HG03025 (cell line): ENCODE measurements around the gene DACT2.

Source experiments
- ATAC-seq: cut with Tn5 transposase; IDR thresholded peaks from one replicate; pipeline ENCODE4 v1.9.1; 2021; ENCODE audit warnings: mild to moderate bottlenecking, moderate library complexity; ENCODE audit not compliant: unreplicated experiment, low FRiP score

The DACT2 gene

DNA sequence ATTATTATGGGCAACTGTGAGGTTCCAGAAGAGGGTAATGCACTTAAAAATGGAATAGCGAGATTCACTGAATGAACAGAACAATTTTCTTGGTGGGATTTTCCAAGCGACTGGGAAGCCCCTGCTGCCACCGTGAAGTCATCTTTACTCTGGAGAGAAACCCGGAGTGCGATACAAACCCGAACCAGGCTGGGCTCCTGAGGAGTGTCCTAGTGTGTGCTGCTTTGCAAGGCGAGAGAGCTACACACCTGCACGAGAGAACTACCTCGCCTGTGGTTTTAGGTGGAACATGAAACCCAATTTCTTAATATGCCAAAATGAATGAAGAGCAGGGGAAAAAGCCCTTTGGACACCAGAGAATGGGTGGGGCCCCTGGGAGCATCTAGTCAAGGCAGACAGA is 33.5 kb upstream of the DACT2 start:
- ATAC-seq, result no peak

DNA sequence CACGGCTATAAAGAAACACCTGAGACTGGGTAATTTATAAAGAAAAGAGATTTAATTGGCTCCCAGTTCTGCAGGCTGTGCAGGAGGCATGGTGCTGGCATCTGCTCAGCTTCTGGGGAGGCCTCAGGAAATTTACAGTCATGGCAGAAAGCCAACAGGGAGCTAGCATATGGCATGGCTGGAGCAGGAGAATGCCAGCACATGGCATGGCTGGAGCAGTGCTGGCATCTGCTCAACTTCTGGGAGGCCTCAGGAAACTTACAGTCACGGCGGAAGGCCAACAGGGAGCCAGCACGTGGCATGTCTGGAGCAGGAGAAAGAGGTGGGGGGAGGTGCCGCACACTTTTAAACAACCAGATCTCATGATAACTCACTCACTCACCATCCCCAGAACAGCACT is 32.5 kb upstream of the DACT2 start:
- ATAC-seq, result no peak

DNA sequence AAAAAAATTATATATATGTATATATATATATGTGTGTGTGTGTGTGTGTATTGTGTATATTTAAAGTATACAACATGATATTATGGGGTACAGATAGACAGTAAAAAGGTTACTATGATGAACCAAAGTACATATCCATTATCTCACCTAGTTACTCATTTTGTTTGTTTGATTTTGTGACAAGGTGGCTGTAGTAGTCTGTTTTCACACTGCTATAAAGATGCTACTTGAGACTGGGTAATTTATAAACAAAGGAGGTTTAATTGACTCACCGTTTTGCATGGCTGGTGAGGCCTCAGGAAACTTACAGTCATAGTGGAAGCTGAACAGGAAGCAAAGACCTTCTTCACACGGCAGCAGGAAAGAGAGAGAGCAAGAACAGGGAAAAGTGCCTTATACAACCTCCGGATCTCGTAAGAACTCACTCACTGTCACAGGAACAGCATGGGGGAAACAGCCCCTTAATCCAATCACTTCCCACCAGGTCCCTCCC is 30.2 kb upstream of the DACT2 start:
- ATAC-seq, result no peak

DNA sequence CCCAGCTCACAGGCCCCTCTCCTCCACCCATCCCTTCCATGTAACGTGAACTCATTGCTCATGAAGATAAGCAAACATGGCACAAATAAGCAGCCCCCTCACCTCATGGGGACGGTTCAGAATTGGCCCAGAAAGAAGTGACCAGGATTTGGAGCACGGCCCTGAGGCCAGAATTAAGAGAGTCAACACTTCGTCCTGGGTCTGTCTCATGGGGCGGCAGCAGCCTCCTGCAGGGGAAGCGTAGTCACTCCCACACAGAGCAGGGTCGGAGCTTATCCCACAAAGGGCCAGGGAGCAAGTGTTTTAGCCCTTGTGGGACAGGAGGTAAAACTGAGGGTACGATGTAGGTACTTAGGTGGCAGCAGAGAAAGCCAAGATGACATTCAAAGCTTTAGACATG is 28.6 kb upstream of the DACT2 start:
- ATAC-seq, result no peak

DNA sequence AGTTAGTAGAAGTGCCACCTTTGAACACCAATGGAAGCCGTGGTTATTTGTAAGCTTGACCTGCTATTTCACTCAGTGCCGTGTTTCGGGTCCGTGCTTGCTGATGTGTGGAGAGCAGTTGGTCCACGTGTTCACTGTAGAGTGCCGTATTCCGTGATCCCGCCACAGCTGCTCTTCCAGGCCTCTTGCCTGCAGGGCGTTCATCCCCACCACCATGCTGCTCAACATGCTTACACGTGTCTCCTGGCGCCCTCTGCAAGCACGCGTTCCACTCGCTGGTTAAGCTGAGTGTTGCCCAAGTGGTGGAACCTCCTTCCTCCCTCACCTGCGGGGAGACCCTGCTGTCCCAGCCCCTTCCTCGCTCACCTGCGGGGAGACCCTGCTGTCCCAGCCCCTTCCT is 28.0 kb upstream of the DACT2 start:
- no peak for ATAC-seq

DNA sequence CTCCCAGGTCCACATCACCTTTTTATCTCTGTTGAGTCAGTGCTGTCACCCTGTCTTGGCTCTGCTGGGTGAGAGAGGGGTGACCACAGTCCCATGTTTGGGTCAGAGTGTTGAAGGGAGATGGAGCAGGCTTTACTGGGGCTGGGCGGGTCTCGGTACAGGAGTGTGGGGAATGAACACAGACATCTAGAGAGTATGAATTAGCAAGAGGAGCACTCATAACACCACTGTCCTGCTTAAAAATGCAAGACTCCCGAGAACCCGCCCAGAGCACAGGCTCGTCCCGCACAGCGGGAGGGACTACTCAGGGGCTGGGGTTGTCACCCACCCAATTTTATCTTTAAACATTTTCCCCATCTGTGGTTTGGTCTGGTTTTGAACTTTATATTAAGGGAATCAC is 27.5 kb upstream of the DACT2 start:
- no peak for ATAC-seq

DNA sequence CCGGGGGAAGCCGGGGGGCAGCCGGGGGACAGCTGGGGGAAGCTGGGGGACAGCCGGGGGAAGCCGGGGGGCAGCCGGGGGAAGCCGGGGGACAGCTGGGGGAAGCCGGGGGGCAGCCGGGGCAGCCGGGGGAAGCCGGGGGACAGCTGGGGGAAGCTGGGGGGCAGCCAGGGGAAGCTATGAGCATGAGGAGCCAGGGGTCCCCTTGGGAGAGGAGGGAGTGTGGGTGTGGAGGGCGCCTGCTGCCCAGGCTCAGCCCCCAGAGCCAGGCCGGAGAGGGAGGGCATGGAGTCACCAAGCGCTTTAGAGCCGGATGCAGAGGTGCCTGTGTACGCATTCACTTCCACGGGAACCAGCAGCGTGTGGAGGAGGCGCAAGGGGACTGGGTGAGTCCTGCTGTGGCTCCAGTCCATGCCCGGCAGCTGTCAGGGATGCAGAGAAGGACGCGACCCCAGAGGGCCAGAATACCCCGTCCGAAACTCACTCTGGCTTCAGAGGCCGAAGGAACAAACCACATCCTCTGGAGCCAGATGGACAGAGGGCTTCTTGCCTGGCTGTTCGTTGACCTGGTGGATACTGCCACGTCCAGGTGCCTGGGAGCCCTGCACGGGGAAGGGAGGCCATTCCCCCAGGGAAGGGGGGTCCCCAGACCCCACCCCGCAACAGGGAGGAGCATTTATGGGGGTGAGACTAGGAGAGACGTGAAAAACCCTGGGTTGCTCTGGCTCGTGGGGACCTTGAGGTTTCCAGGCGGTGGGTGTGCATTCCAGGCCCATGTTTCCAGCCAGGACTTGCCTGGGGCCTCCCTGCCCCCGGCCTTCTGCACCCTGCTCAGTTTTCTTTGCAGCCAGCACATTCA is 26.5 kb upstream of the DACT2 start:
- ATAC-seq, result no peak

DNA sequence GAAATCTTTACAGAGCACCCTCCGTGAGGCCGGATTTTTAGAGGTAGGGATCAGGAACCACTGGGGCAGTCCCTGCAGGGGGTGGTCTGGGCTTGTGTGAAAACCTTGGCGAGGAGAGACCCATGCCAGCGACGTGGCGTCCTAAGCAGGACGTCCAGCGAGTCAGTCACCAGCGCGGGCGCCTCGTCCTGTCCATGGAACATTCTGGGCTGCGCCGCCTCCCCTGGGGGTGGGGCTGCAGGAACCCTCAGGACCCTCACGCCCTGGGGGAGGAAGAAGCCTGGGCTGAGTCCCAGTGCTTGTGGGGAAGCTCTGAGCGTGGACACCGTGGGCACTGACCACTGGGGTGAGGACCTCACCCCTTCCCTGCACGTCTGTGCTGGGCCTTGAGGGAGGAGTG is 25.7 kb upstream of the DACT2 start:
- no peak for ATAC-seq

DNA sequence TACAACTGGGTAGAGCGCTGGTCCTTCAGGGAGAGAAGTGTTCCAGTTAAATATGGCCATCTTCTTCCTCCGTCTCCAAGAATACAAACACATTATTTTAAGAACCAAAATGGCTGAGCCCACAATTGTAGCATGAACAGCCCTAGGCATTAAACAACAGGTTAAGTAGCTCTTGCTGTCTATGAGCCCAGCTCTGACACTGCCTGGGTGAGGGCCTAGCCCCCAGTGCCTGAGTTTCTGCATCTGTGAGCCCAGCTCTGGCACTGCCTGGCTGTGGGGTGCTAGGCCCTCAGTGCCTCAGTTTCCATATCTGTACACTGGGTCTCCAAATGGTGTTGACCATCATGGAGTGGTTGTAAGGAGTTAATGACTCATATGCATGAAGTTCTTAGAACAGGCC is 24.8 kb upstream of the DACT2 start:
- no peak for ATAC-seq

DNA sequence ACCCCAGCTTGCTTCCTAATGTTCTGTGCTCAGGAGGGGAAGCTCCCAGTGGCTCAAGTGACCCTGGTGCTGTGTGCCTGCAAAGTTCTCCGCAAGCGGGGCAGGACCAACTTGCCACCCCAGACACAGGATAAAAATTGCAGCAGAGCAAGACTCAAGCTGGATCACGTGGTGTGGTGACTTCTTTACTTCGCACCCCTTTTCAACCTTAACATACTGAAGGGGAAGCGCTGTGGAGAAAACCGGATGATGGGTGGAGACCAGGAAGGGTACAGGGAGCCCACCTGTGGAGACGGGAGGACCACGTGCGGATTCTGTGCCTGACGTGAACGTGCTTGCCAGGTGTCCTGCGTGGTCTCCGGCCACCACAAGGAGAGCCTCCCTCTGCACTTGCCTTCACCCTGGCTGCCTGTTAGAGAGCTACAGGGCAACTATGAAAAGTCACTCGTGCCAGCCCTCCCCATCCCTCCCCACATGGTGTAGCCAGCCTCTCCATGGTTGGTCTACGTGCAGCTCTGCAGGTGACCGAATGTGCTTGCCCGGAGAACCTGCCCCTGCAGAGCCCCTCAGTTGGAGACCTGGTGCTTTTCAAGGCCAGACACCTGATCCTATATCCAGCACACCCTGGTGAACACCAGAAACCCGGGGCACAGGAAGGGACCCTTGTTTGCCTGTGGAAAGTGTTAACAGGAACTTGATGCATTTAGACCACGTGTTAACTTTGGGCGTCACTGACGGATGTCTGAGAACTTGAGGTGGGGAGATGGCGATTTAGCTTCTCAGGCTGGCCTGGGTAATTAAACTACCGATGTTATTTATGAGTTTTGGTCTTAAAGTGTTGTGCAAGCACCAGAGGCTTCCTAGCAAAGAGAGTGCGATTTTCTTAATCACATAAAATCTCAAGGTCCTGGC is 23.9 kb upstream of the DACT2 start:
- no peak for ATAC-seq

DNA sequence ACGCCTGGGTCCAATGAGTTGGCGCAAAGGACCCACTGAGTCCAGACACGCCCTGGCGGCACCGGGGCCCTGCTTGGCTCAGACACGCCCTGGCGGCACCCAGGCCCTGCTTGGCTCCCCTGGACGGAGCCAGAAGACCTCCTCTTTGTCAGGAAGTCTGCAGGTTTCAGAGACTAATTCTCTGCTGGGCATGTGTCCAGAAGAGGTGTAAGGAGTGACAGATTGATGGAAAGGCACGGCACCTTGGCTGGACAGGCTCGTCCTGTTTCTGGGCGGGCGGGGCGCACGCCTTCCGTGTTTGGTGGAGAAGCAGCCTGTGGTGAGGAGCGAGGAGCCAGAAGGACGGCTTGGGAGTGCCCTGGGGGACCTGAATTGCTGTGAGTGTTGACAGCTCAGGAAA is 23.1 kb upstream of the DACT2 start:
- no peak for ATAC-seq

DNA sequence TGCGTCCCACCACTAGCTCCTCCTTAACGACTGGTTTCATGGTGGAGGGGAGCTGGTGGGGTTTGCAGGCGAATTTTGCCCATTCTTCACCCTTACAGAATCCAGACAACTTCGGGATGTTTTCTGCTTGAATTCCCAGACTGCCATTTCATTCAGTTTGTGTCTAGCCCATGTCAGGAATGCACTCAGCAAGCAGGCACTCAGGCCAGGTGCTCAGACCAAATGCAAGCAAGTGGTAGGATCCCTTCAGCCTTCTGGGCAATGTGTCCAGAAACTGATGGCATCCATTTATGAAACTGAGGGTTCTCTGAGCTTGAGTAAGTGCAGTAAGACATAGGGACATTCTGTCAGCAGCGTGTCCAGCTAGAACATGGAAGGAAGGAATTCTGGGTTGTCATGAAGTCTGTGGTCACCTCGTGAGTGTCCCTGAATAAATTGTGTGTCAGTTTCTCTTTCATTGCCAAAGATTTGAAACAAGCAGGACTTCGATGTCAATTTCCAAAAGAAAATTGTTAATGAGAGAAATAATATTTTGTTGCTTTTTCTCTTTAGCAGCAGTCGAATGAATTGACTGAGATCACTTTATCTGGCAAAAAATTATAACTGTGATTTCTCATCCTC is 21.8 kb upstream of the DACT2 start:
- no peak for ATAC-seq

DNA sequence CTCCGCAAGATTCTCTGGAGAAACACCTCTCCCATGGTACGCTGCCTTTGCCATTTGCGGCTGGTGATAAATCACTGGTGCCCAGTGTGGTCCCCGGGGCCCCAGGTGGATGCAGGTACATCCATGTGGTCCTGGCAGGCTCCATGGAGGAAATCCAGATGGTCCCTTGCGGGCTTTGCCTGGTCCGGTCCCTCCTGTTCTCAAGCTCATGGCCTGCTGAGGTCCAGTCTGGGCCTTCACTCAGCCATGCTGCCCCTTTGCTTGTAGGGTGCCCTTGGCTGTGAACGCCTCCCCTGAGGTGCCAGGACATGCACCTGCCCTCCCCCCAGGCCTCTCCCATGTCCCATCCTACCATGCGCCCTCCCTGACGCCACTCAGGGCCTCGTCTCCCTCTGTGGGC is 21.2 kb upstream of the DACT2 start:
- no peak for ATAC-seq

DNA sequence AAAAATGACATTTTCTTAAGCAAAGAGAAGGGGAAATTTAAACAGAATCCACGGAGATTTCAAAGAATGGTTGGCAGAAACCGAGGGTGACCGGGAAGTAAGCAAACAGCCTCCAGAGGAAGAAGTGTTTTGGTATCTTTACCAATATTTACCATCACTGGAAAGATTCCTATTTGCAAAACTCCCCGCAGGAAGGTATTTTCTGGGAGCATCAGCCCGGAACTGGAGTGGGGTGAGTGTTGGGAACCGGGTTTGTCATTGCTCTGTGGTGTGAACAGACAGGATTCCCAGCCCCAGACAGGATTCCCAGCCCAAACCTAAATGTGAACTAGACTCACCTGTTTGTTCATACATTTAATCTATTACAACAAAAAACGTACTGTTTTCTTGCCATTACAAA is 19.2 kb upstream of the DACT2 start:
- no peak for ATAC-seq

DNA sequence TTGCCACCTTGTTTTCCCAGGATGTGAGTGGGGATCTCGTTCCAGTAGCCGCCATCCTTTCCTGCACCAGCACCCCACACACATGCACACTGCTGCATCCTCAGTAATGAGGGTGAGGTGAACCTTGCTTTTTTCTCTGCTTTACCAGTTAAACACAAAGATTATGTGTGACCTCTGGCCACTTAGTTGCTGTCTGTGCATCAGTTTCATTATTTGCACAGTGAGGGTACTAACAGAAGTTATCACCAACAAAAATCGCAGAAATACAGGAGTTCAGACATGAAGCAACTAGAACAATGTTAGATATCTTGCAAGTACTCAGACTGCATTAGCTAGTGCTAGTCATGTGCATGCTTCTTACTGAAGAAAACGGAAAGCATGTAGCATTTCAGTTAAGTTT is 17.4 kb upstream of the DACT2 start:
- ATAC-seq, result no peak

DNA sequence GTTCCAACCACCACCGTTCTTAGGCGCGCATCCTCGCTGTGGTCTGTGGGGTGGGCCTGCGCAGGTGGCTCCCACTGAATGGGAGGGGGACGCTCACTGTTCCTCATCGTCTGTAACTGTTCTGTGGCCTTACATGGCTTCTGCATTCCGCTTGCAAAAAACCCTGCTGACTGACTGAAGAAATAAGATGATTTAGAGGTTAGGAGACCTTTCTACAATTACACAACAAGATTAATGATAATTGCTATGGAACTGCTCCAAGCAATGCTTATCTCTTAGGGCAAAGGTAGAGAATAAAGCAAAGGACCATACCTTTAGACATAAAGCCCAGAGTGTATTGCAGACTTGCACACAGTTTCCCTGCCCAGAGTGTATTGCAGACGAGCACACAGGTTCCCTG is 14.4 kb upstream of the DACT2 start:
- no peak for ATAC-seq

DNA sequence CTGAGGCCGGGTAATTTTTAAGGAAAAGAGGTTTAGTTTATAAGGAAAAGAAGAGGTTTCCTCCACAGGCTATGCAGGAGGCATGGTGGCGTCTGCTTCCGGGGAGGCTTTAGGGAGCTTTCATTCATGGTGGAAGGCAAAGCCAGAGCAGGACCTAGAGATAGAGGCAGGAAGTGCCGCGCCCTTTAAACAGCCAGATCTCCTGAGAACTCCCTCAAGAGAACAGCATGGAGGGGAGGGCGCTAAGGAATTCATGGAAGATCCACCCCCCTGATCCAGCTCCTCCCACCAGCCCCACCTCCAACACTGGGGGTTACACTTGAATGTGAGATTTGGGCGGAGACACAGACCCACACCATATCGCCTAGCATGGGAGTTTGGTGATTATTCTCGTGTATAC is 13.9 kb upstream of the DACT2 start:
- ATAC-seq, result no peak

DNA sequence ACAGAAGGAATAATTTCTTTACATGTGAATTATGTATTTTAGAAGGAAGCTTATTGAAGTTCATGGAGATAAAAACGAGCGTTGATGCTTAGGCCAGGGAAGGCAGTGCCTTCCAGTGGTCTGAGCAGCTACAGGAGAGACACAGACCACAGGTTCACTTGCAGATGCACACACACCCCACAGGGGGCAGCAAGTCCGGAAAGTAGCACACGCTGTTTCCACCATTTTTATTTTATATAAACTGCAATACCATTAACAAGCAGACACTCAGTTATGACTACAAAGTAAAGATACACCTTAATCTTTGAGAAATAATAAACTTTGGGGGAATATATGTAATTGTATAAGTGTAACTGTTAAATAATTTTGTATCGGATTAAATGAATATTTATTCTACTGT is 13.5 kb upstream of the DACT2 start:
- no peak for ATAC-seq

DNA sequence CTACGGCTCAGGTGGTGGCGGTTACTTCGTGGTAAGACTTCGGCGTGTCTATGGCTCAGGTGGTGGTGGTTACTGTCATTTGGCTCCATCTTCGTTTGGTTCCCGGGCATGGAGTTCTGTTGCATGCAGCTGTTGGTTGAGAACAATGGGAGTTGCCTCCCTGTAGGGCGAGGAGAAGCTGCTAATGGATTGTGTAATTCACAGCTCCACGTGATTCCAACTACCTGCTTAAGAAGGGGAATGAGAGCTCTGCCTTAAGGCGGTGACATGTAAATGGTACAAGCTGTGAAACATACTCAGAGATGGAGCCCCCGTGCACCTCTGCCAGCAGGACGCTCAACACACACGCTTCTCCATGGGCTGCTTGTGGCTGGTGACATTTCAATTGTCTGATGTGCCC is 12.4 kb upstream of the DACT2 start:
- ATAC-seq, result no peak

DNA sequence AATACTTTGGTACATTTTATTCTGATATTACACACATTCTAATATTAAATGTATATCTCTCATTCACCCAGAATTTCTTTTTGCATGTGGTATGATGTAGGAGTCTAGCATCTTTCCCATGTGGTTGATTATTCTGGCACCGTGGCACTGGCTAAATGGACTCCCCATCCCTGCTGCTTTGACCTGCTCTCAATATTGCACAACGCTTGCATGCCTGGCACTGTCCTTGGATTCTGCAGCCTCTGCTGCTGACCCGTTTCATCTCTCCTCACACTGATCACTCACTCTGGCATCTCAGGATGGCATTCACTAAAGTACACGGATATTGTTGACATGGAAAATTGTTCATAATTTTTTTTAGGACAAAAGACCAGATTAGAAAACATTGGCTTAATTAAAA is 11.5 kb upstream of the DACT2 start:
- ATAC-seq, result no peak

DNA sequence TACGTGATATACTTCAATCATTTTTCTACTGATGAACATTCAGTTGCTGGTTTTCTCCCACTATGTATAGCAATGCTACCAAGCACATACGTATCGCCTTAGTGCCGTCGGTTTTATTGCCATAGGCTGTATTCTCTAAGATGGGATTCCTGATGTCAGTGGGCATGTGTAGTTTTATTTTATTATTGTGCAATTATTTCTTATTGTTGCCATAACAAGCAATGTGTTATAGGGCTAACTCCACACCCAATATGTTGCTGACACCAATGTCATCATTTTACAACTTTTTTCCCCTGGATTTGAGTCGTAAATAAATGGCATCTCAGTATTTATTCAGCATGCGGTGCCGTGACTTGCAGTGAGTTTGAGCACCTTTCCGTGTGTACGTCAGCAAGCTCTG is 10.8 kb upstream of the DACT2 start:
- ATAC-seq, result no peak
